Neural cell (in vitro differentiated cells): ENCODE results near the gene TLE2. TPM values are rescaled to one million over a fixed set of nuclear protein-coding genes. Genes with fewer than 3 reads are reported as not detected.

Source experiments
- H2AFZ ChIP-seq: fragments of 200-600, 300-800 bp; sonication (generic), shearing (Covaris generic); 2 replicates; pipeline ENCODE4 v1.6.0; 2014; ENCODE audit warnings: low read depth, mild to moderate bottlenecking, antibody characterized with exemption, low read length, moderate library complexity
- H3F3A ChIP-seq: fragments of 200-600 bp; shearing (Covaris generic); 2 replicates; pipeline ENCODE4 v1.6.1; 2016; ENCODE audit warnings: mild to moderate bottlenecking, moderate library complexity, mixed read lengths, antibody characterized with exemption, low read length; ENCODE audit not compliant: insufficient read depth, poor library complexity, severe bottlenecking
- H3K27ac ChIP-seq: fragments of 200-600, 300-800 bp; sonication (generic), shearing (Covaris generic); 2 replicates; pipeline ENCODE4 v1.5.1; 2014; ENCODE audit warnings: mild to moderate bottlenecking, low read length, moderate library complexity
- H3K27me3 ChIP-seq: fragments of 300-800, 200-600 bp; sonication (generic), shearing (Covaris generic); 2 replicates; pipeline ENCODE4 v1.6.0; 2014; ENCODE audit warnings: mild to moderate bottlenecking, low read depth, low read length, moderate library complexity; ENCODE audit not compliant: insufficient read depth
- H3K36me3 ChIP-seq: fragments of 300-800, 200-600 bp; sonication (generic), shearing (Covaris generic); 2 replicates; pipeline ENCODE4 v1.5.1; 2014; ENCODE audit warnings: mild to moderate bottlenecking, antibody characterized with exemption, low read length, moderate library complexity; ENCODE audit not compliant: insufficient read depth
- H3K4me2 ChIP-seq: fragments of 300-800, 200-600 bp; sonication (generic), shearing (Covaris generic); 2 replicates; pipeline ENCODE4 v1.6.0; 2014; ENCODE audit warnings: mild to moderate bottlenecking, low read length
- H3K4me3 ChIP-seq: fragments of 300-800, 200-600 bp; sonication (generic), shearing (Covaris generic); 2 replicates; pipeline ENCODE4 v1.5.1; 2014; ENCODE audit warnings: mild to moderate bottlenecking, low read length, moderate library complexity
- H3K79me2 ChIP-seq: fragments of 200-600 bp; shearing (Covaris generic); replicated peaks from 2 replicates; pipeline ENCODE4 v1.6.0; 2014; ENCODE audit warnings: mild to moderate bottlenecking, low read length, moderate library complexity; ENCODE audit not compliant: insufficient read depth
- H3K9ac ChIP-seq: fragments of 300-800, 200-600 bp; sonication (generic), shearing (Covaris generic); 2 replicates; pipeline ENCODE4 v1.6.1; 2016; ENCODE audit warnings: mild to moderate bottlenecking, low read length, mixed read lengths
- H3K9me2 ChIP-seq: fragments of 200-600 bp; shearing (Covaris generic); 2 replicates; pipeline ENCODE4 v1.6.1; 2016; ENCODE audit warnings: mild to moderate bottlenecking, low read length, mixed read lengths; ENCODE audit not compliant: insufficient read depth
- H3K9me3 ChIP-seq: fragments of 200-600, 300-800 bp; sonication (generic), shearing (Covaris generic); 2 replicates; pipeline ENCODE4 v1.6.1; 2016; ENCODE audit warnings: mild to moderate bottlenecking, mixed run types, low read length, moderate library complexity, mixed read lengths
- H4K20me1 ChIP-seq: fragments of 200-600 bp; shearing (Covaris generic); 2 replicates; pipeline ENCODE4 v1.6.1; 2016; ENCODE audit warnings: mild to moderate bottlenecking, mixed run types; ENCODE audit not compliant: insufficient read depth
- CTCF ChIP-seq: fragments of 450-650 bp; IDR thresholded peaks from 2 replicates; pipeline ENCODE4 v1.5.1; 2014; ENCODE audit warnings: antibody characterized with exemption, mild to moderate bottlenecking, moderate library complexity; ENCODE audit not compliant: poor library complexity, severe bottlenecking
- EP300 ChIP-seq: fragments of 450-650 bp; conservative IDR thresholded peaks from 2 replicates; pipeline ENCODE4 v1.6.1; 2014; ENCODE audit warnings: antibody characterized with exemption, mild to moderate bottlenecking, moderate library complexity; ENCODE audit not compliant: poor library complexity, severe bottlenecking
- EZH2 ChIP-seq: fragments of 200-600, 300-800 bp; shearing (Covaris generic), sonication (generic); IDR thresholded peaks from 2 replicates; pipeline ENCODE4 v1.6.1; 2014; ENCODE audit warnings: antibody characterized with exemption, low read length, borderline replicate concordance, mild to moderate bottlenecking; ENCODE audit not compliant: insufficient read depth, poor library complexity, severe bottlenecking
- MXI1 ChIP-seq: fragments of 450-650 bp; conservative IDR thresholded peaks from 2 replicates; pipeline ENCODE4 v1.6.1; 2014; ENCODE audit warnings: antibody characterized with exemption, mild to moderate bottlenecking; ENCODE audit not compliant: poor library complexity, severe bottlenecking
- POLR2AphosphoS5 ChIP-seq: IDR thresholded peaks from 2 replicates; pipeline ENCODE4 v1.6.1; 2012
- RAD21 ChIP-seq: fragments of 450-650 bp; conservative IDR thresholded peaks from 2 replicates; pipeline ENCODE4 v1.6.1; 2014; ENCODE audit warnings: antibody characterized with exemption, mild to moderate bottlenecking, moderate library complexity
- REST ChIP-seq: IDR thresholded peaks from 2 replicates; pipeline ENCODE4 v1.6.1; 2012; ENCODE audit warnings: borderline replicate concordance
- SMC3 ChIP-seq: fragments of 450-650 bp; conservative IDR thresholded peaks from 2 replicates; pipeline ENCODE4 v1.6.1; 2014; ENCODE audit warnings: antibody characterized with exemption, mild to moderate bottlenecking, moderate library complexity; ENCODE audit not compliant: poor library complexity
- TAF1 ChIP-seq: IDR thresholded peaks from 2 replicates; pipeline ENCODE4 v1.6.1; 2012; ENCODE audit warnings: low read depth
- polyA plus RNA-seq: library from polyadenylated mRNA; depleted of rRNA; stranded (reverse); fragments of >200 nt; gene quantifications from 2 replicates; pipeline ENCODE4 v1.2.3, GENCODE V29; 2014

TLE2 gene
- polyA plus RNA-seq, 1 donor from 2014 or later: 7.0 TPM

GRCh38 chr19:3027292-3027691 lies 1.8 kb downstream of the TLE2 start:
- peaks cover 80% of the 10 kb centered on the region for H3K27me3 ChIP-seq
- TF ChIP-seq POLR2AphosphoS5 (no peak), EP300 (no peak), SMC3 (no peak), TAF1 (no peak), RAD21 (no peak), CTCF (no peak), EZH2 (no peak), REST (no peak), MXI1 (no peak)

GRCh38 chr19:3026768-3027167 lies 2.3 kb downstream of the TLE2 start:
- peaks cover 76% of the 10 kb centered on the region for H3K27me3 ChIP-seq
- no peak overlapping the region for H3K9ac ChIP-seq
- no peaks in the 10 kb centered on the region for H3K79me2 ChIP-seq
- no peaks in the 10 kb centered on the region for H3F3A ChIP-seq
- no peaks in the 10 kb centered on the region for H3K9me2 ChIP-seq
- no peak overlapping the region for H2AFZ ChIP-seq
- H3K36me3 ChIP-seq: no peaks in the 10 kb centered on the region
- TF ChIP-seq SMC3: no peak
- TF ChIP-seq REST: no peak
- no peak for TF ChIP-seq POLR2AphosphoS5
- no peak for TF ChIP-seq EP300
- TF ChIP-seq MXI1: no peak
- TF ChIP-seq TAF1: no peak
- no peak for TF ChIP-seq CTCF
- no peak for TF ChIP-seq RAD21
- TF ChIP-seq EZH2: no peak
- no peak overlapping the region for H3K4me2 ChIP-seq
- H3K4me3 ChIP-seq: no peak overlapping the region
- H3K27ac ChIP-seq: no peak overlapping the region
- H4K20me1 ChIP-seq: no peaks in the 10 kb centered on the region
- H3K9me3 ChIP-seq: no peaks in the 10 kb centered on the region

More at GRCh38 chr19:3027292-3027691, 1.8 kb downstream of the TLE2 start:
- H3F3A ChIP-seq: no peaks in the 10 kb centered on the region
- H2AFZ ChIP-seq: no peak overlapping the region
- no peak overlapping the region for H3K4me2 ChIP-seq
- H3K9ac ChIP-seq: no peak overlapping the region
- H3K79me2 ChIP-seq: no peaks in the 10 kb centered on the region
- no peaks in the 10 kb centered on the region for H4K20me1 ChIP-seq
- no peaks in the 10 kb centered on the region for H3K9me3 ChIP-seq
- H3K4me3 ChIP-seq: no peak overlapping the region
- H3K27ac ChIP-seq: no peak overlapping the region
- H3K9me2 ChIP-seq: no peaks in the 10 kb centered on the region
- H3K36me3 ChIP-seq: no peaks in the 10 kb centered on the region
